DOHH2 (cell line): ENCODE data around the gene TRIM51.

Experiments
- CTCF ChIP-seq: fragments of 200-600 bp; sonication (generic); IDR thresholded peaks from one replicate; pipeline ENCODE4 v1.5.1; 2014; ENCODE audit warnings: antibody characterized with exemption, mild to moderate bottlenecking, low read depth, low read length; ENCODE audit not compliant: poor library complexity, severe bottlenecking
- EZH2phosphoT487 ChIP-seq: fragments of 200-600 bp; sonication (generic); IDR thresholded peaks from 2 replicates; pipeline ENCODE4 v1.6.1; 2017; ENCODE audit warnings: borderline replicate concordance, mild to moderate bottlenecking, antibody characterized with exemption, low read length, moderate library complexity, mixed read lengths

- TF ChIP-seq CTCF (no peak), EZH2phosphoT487 (no peak)
Measured at GRCh38 chr11:55854704-55855103, 28.4 kb upstream of the TRIM51 start.
